Measurements from ENCODE around the gene ZNF649.

DNA sequence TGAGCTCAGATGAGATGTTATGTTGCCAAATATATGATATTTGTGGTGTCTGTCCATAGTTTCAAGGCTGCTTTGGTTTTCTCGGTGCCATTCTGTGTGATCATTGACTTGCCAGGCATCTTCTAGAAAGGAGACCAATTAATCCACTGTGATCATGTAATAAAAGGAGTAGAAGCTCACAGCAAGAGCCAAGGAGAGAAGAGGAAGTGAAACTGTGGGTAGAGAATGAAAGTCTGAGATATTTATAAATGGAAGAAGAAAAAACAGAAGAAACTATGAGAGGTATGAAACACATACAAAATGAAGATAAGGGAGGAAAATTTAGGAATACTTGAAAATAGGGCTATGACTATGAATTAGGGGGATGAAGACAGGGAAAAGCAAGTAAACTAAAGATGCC, 11.3 kb upstream of the ZNF649 start:
- TF ChIP-seq, protein P1, sequence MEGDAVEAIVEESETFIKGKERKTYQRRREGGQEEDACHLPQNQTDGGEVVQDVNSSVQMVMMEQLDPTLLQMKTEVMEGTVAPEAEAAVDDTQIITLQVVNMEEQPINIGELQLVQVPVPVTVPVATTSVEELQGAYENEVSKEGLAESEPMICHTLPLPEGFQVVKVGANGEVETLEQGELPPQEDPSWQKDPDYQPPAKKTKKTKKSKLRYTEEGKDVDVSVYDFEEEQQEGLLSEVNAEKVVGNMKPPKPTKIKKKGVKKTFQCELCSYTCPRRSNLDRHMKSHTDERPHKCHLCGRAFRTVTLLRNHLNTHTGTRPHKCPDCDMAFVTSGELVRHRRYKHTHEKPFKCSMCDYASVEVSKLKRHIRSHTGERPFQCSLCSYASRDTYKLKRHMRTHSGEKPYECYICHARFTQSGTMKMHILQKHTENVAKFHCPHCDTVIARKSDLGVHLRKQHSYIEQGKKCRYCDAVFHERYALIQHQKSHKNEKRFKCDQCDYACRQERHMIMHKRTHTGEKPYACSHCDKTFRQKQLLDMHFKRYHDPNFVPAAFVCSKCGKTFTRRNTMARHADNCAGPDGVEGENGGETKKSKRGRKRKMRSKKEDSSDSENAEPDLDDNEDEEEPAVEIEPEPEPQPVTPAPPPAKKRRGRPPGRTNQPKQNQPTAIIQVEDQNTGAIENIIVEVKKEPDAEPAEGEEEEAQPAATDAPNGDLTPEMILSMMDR (conservative IDR thresholded peaks at IDR 0.05; ENCODE audit: low read depth, low read length): no peak
- TF ChIP-seq EZH2 (IDR thresholded peaks at IDR 0.05; ENCODE audit: low read length, unreplicated experiment) (no peak), EZH2phosphoT487 (IDR thresholded peaks at IDR 0.05; ENCODE audit: borderline replicate concordance, low read length) (no peak)

Measured in PC-3 (cell line).